OCI-LY1 (cell line): ENCODE measurements around the gene EMC8.

Experiments
- H2AFZ ChIP-seq: fragments of 200-600 bp; sonication (generic), shearing (Covaris generic); 2 replicates; pipeline ENCODE4 v1.6.0; 2014; ENCODE audit warnings: antibody characterized with exemption, mild to moderate bottlenecking, low read length
- H3F3A ChIP-seq: fragments of 200-600 bp; sonication (generic), shearing (Covaris generic); 2 replicates; pipeline ENCODE4 v1.6.0; 2014; ENCODE audit warnings: mild to moderate bottlenecking, antibody characterized with exemption, low read length, moderate library complexity; ENCODE audit not compliant: insufficient read depth
- H3K27ac ChIP-seq: fragments of 200-600 bp; sonication (generic); 2 replicates; pipeline ENCODE4 v1.5.1; 2014; ENCODE audit warnings: low read length, mixed run types, mild to moderate bottlenecking, low read depth; ENCODE audit not compliant: poor library complexity, severe bottlenecking
- H3K27me3 ChIP-seq: fragments of 200-600 bp; sonication (generic); 2 replicates; pipeline ENCODE4 v1.6.0; 2014; ENCODE audit warnings: antibody characterized with exemption, mild to moderate bottlenecking, low read length, moderate library complexity; ENCODE audit not compliant: insufficient read depth
- H3K36me3 ChIP-seq: fragments of 200-600 bp; sonication (generic); 2 replicates; pipeline ENCODE4 v1.6.1; 2014; ENCODE audit warnings: mild to moderate bottlenecking, antibody characterized with exemption, low read length, moderate library complexity, mixed read lengths; ENCODE audit not compliant: insufficient read depth
- H3K4me1 ChIP-seq: fragments of 200-600 bp; sonication (generic); 2 replicates; pipeline ENCODE4 v1.5.1; 2014; ENCODE audit warnings: mild to moderate bottlenecking, low read length, moderate library complexity; ENCODE audit not compliant: insufficient read depth, severe bottlenecking
- H3K4me2 ChIP-seq: fragments of 200-600 bp; sonication (generic), shearing (Covaris generic); 2 replicates; pipeline ENCODE4 v1.6.1; 2014; ENCODE audit warnings: low read length
- H3K4me3 ChIP-seq: fragments of 200-600 bp; sonication (generic); 2 replicates; pipeline ENCODE4 v1.5.1; 2014; ENCODE audit warnings: low read length, low read depth, mild to moderate bottlenecking, mixed read lengths; ENCODE audit not compliant: poor library complexity, severe bottlenecking
- H3K79me2 ChIP-seq: fragments of 200-600 bp; shearing (Covaris generic); 2 replicates; pipeline ENCODE4 v1.6.1; 2016; ENCODE audit warnings: mixed run types, low read length, mixed read lengths; ENCODE audit not compliant: insufficient read depth
- H3K9ac ChIP-seq: fragments of 200-600 bp; sonication (generic), shearing (Covaris generic); 2 replicates; pipeline ENCODE4 v1.6.1; 2014; ENCODE audit warnings: mild to moderate bottlenecking, low read length, mixed read lengths
- H3K9me2 ChIP-seq: fragments of 200-600 bp; sonication (generic), shearing (Covaris generic); 2 replicates; pipeline ENCODE4 v1.6.1; 2014; ENCODE audit warnings: low read depth, mild to moderate bottlenecking, low read length, mixed read lengths
- H3K9me3 ChIP-seq: fragments of 200-600 bp; shearing (Covaris generic); 2 replicates; pipeline ENCODE4 v1.6.1; 2014; ENCODE audit warnings: low read length, mixed read lengths
- H4K20me1 ChIP-seq: fragments of 200-600 bp; sonication (generic), shearing (Covaris generic); 2 replicates; pipeline ENCODE4 v1.6.0; 2016; ENCODE audit warnings: mild to moderate bottlenecking, low read length; ENCODE audit not compliant: insufficient read depth
- EZH2 ChIP-seq: fragments of 200-600 bp; sonication (generic), shearing (Covaris generic); IDR thresholded peaks from 2 replicates; pipeline ENCODE4 v1.8.0; 2017; ENCODE audit warnings: borderline replicate concordance, mixed run types, mild to moderate bottlenecking, antibody characterized with exemption, low read length, moderate library complexity, mixed read lengths
- TF ChIP-seq, protein P1 (sequence below): fragments of 200-600 bp; sonication (generic), shearing (Covaris generic); IDR thresholded peaks from 2 replicates; pipeline ENCODE4 v1.5.1; 2017; ENCODE audit warnings: mild to moderate bottlenecking, antibody characterized with exemption, low read length, moderate library complexity, mixed read lengths

Gene EMC8

GRCh38 chr16:85763616-85764015 is 35.7 kb downstream of the EMC8 start:
- Histone ChIP-seq H3K36me3 (no peaks in the 10 kb centered on the region), H3K27me3 (no peaks in the 10 kb centered on the region), H3K9ac (no peak overlapping the region), H3K4me1 (peaks cover 10% of the 10 kb centered on the region), H3K9me3 (no peaks in the 10 kb centered on the region), H2AFZ (no peak overlapping the region), H4K20me1 (no peaks in the 10 kb centered on the region), H3K4me2 (no peak overlapping the region), H3K9me2 (no peaks in the 10 kb centered on the region), H3K4me3 (no peak overlapping the region), H3K79me2 (no peaks in the 10 kb centered on the region), H3K27ac (no peak overlapping the region), H3F3A (no peaks in the 10 kb centered on the region)
- no peak for TF ChIP-seq EZH2
- TF ChIP-seq, protein P1, sequence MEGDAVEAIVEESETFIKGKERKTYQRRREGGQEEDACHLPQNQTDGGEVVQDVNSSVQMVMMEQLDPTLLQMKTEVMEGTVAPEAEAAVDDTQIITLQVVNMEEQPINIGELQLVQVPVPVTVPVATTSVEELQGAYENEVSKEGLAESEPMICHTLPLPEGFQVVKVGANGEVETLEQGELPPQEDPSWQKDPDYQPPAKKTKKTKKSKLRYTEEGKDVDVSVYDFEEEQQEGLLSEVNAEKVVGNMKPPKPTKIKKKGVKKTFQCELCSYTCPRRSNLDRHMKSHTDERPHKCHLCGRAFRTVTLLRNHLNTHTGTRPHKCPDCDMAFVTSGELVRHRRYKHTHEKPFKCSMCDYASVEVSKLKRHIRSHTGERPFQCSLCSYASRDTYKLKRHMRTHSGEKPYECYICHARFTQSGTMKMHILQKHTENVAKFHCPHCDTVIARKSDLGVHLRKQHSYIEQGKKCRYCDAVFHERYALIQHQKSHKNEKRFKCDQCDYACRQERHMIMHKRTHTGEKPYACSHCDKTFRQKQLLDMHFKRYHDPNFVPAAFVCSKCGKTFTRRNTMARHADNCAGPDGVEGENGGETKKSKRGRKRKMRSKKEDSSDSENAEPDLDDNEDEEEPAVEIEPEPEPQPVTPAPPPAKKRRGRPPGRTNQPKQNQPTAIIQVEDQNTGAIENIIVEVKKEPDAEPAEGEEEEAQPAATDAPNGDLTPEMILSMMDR: no peak

GRCh38 chr16:85762970-85763369 is 36.4 kb downstream of the EMC8 start:
- H3K4me1 ChIP-seq: peaks cover 17% of the 10 kb centered on the region
- H3F3A ChIP-seq: peaks cover 2% of the 10 kb centered on the region; the same call in 1 of the 2 replicates
- no peaks in the 10 kb centered on the region for H3K27me3 ChIP-seq
- H3K9me2 ChIP-seq: no peaks in the 10 kb centered on the region
- H3K27ac ChIP-seq: no peak overlapping the region
- no peak overlapping the region for H3K4me2 ChIP-seq
- no peaks in the 10 kb centered on the region for H4K20me1 ChIP-seq
- no peaks in the 10 kb centered on the region for H3K36me3 ChIP-seq
- H2AFZ ChIP-seq: no peak overlapping the region
- no peak for TF ChIP-seq EZH2
- TF ChIP-seq, protein P1: no peak
- H3K9me3 ChIP-seq: no peaks in the 10 kb centered on the region
- no peak overlapping the region for H3K4me3 ChIP-seq
- H3K79me2 ChIP-seq: no peaks in the 10 kb centered on the region
- no peak overlapping the region for H3K9ac ChIP-seq

DNA sequence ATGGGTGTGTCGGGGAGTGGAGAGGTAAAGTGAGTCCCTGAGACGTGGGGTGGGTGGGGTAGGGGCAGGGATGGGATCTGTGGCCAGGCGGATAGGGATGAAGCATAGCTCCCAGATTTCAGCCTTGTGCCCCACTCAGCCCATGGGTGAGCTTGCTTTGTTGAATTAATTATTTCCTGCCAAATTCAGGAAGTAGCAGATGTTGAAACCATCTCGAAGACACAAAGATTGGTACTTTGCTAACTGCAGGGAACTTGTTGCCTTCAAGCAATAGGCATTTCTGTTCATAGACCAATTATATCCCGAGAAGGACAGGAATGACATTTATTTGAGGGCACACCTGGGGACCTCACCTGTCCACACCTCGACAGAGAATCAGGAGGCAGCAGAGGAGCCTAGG is 37.5 kb downstream of the EMC8 start:
- H3K27ac ChIP-seq: no peak overlapping the region
- H3K4me1 ChIP-seq: peaks cover 28% of the 10 kb centered on the region
- H3K27me3 ChIP-seq: no peaks in the 10 kb centered on the region
- no peak overlapping the region for H3K4me3 ChIP-seq
- no peaks in the 10 kb centered on the region for H3K79me2 ChIP-seq
- H3K9ac ChIP-seq: no peak overlapping the region
- H3K36me3 ChIP-seq: no peaks in the 10 kb centered on the region
- H2AFZ ChIP-seq: no peak overlapping the region
- H4K20me1 ChIP-seq: no peaks in the 10 kb centered on the region
- no peaks in the 10 kb centered on the region for H3K9me2 ChIP-seq
- no peaks in the 10 kb centered on the region for H3K9me3 ChIP-seq
- no peak overlapping the region for H3K4me2 ChIP-seq
- TF ChIP-seq, protein P1: no peak
- no peak for TF ChIP-seq EZH2
- H3F3A ChIP-seq: peaks cover 4% of the 10 kb centered on the region; the same call in 1 of the 2 replicates
